HG03159 (cell line): Measurements from ENCODE around the gene LYRM4.
A peak's percentile ranks its signal among the peaks of the same experiment; 100 is the strongest.

ENCODE experiments used
- ATAC-seq: cut with Tn5 transposase; IDR thresholded peaks from one replicate; pipeline ENCODE4 v1.9.1; 2021; ENCODE audit warnings: mild to moderate bottlenecking, moderate library complexity; ENCODE audit not compliant: unreplicated experiment

The LYRM4 gene

GRCh38 chr6:5206920-5207561 lies 53.7 kb downstream of the LYRM4 start:
- ATAC-seq, result no peak

DNA sequence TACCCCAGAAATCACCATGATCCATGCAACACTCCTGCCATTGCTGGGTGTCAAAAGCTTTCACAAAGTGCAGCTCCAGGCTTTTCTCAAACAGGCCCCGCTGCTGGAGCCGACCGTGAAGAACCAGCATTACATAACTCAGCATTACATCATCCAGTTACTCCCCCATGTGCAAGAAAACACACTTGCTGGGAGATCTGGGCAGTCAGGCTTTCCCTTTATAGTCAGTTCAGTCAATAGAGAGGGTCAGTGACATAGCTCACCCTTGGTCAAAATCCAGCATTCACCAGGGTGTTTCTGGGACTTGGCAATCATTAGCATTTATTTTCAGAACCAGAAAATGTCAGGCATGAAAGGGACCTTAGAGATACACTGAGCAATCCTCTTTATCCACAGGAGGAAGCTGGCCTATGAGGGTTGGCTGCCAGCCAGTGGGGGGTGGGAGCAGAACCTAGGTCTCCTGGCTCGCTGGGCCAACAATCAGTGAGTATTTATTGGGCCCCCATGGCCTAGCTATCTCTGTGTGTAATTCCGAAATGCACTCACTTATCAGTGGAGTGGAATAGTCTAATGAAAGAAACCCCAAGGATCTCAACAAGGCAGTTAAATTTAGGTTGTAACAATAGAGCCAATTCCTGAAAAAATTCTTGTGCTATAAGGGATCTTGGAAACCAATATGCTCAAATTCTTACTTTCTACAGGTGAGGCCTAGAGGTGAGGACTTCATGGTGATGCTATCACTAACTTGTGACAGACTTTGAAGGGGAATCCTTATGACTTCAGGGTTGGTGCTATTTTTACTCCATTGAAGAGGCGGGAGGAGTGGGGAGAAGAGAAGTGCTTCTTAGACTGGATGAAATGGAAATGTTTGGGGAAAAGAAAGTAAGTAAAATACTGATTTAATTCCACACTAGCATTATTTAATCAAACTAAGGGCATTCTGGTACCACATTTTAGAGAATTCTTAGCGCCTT lies 54.6 kb downstream of the LYRM4 start:
- no peak for ATAC-seq

- ATAC-seq, result no peak
Observed at GRCh38 chr6:5205035-5205507, 55.7 kb downstream of the LYRM4 start.

DNA sequence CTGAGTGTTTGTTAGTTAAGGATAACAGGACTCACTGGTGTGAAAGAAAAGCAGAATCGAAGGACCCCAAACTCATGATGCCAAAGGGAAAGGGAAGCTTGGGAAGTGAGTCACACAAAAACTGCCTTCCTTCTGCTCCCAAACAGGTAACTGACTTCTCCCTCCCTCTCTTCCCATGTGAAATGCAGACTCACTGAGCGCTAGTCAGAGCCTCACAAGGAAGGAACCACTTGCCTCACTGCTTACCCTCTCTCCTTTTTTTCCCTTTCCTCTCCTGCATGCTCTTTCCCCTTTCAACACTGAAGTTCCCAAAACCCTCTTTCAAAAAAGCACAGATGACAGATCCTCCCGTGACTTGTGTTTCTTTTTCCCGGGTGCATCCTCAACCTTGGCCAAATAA lies 56.4 kb downstream of the LYRM4 start:
- no peak for ATAC-seq

DNA sequence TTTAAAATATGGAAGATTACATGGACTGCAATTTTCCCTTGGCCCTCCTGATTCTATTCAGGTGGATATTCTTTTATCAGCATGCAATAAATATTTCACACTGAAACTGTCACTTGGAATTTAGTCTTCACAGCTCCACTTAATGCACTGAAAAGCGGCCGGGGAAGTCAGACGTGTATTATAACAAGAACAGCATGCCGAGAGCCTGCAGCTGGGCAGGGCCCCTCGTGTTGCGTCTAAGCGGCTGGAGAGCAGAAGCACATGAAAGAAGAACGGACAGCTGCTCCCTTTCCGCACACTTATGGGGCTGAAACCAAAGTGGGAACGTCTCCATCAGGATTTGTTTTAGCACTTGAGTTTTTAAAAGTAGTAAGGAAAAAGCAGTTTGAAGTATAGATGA lies 57.2 kb downstream of the LYRM4 start:
- ATAC-seq, result no peak

- no peak for ATAC-seq
Observed at GRCh38 chr6:5202941-5203340, 57.8 kb downstream of the LYRM4 start.

DNA sequence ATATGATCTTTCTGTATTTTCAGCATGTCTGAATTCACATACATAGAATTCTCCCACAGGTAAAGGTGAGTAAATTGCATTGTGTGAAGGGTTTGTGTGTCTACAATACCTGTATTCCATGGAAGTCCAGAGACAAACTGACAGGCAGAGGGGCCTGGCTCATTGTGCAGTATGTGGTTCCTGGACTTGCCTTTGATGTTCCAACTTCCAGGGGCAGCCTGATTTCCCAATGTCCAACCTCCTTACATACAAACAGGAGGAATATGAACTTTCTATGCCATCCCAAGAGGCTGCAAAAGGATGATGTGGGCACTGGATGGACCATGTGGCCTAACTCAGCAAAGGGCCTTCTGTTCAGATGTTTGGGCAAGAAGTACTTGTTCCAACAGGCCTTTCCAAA lies 58.5 kb downstream of the LYRM4 start:
- no peak for ATAC-seq

DNA sequence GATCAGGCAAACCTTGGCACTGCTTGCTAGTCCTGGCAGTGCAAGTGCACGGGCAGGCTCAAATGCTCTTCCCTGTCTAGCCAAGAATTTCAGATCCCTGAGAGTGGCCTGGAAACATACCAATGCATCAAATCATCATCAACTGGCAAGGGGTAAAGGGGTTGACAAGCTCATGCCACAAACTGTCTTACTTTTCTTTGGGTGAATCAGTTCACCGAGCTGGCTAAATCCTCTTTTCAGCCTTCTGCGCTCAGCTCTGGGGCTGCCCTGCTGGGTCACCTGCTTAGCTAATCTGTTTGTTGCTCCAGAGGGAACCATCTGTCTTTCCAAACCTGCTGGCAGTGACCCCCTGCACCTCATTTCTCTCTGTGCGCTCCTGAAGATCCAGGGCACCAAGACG lies 59.5 kb downstream of the LYRM4 start:
- ATAC-seq, result no peak

DNA sequence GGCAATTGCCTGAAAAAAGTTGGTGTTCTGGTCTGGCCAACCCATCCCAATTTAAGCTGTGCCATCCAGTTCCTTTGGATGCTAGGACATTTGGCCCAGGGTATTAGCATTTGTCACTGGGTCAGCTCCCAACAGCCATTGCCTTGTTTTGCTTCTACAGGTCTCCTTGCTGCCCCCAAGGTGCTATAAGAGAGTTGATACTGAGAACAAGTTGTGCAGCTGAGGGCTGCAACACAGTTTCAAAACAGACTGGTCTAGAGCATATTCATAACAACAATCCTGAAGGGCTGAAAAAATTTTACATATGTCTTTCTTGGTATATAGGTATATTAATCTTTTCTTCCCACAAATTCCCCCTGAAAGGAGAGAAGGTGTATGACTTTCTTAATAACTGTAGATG lies 61.0 kb downstream of the LYRM4 start:
- no peak for ATAC-seq

GRCh38 chr6:5199283-5199682 lies 61.5 kb downstream of the LYRM4 start:
- no peak for ATAC-seq

DNA sequence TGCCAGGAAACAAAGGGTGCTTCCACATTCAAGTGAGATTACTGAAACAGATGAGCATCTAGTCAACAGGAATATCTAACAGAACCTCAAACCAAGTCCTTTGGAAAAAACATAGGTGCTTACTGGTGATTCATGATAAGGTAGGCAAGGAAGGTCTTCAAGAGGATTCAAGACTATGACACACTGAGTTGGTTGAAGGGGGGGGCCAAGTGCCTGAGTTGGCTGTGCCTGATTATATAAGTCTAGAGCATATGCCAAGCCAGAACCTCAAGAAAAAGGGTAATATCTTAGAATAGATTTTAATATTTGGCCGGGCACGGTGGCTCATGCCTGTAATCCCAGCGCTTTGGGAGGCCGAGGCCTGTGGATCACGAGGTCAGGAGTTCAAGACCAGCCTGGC lies 63.7 kb downstream of the LYRM4 start:
- ATAC-seq, result no peak

DNA sequence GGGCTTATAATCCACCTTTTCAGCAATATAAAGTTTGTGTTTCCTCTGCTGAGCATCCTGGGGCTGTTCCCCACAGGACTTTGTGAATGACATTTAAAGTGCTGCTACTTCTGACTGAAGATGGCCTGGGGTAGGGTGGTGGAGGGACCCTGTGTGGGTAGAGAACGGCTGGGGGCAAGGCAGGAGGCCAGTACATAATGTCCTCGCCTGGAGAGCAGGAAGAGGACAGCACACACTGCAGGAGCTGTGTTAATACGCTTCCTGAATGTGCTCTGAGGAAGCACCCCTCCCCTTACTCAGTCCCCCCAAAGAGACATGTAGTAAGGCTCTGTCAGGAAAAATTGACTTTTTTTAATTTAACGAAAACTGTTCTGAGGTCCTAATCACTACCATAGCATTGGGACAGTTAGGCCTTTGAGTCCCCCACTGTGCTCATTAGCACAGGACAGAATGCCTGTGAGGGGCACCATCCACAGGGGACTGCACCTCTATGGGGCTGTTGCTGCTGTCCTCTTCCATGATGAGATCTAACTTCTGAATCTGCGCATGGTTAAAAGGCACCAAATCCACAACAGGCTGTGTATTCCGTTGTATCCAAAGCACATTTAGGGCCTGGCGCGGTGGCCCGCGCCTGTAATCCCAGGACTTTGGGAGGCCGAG lies 68.5 kb downstream of the LYRM4 start:
- no peak for ATAC-seq

GRCh38 chr6:5191722-5192121 lies 69.0 kb downstream of the LYRM4 start:
- no peak for ATAC-seq

GRCh38 chr6:5191222-5191621 lies 69.5 kb downstream of the LYRM4 start:
- ATAC-seq, result peak; percentile 79

DNA sequence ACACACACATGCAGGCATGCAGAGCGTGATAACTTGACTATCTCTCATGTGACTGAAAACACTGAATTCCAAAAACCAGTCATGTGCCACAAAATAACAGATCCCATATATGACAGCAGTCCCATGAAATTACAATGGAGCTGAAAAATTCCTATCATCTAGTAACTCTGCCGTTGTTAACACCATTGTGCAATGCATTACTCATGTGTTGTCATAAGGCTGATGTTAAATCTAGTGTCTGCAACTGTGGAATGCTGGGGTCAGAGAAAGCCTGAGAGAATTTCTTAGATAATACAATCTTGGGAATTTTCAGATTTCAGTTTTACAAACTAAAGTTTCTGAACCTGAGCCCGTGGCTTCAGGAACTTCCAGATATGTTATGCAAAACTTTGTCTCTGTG lies 70.2 kb downstream of the LYRM4 start:
- ATAC-seq, result no peak

DNA sequence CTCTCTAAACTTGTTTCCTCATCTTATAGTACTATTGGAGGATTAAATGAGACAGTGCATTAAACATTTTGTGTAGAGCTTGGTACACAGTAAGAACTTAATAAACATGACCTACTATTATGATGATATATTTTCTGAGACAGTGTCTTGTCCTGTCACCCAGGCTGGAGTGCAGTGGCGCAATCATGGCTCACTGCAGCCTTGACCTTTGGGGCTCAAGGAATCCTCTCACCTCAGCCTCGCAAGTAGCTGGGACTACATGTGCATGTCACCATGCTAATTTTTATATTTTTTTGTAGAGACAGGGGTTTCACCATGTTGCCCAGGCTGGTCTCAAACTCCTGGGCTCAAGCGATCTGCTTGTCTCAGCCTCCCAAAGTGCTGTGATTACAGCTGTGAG lies 72.1 kb downstream of the LYRM4 start:
- no peak for ATAC-seq

- no peak for ATAC-seq
Observed at GRCh38 chr6:5184878-5185277, 75.9 kb downstream of the LYRM4 start.

GRCh38 chr6:5184218-5184617 lies 76.5 kb downstream of the LYRM4 start:
- no peak for ATAC-seq

GRCh38 chr6:5181510-5182317 lies 79.0 kb downstream of the LYRM4 start:
- ATAC-seq, result no peak

- no peak for ATAC-seq
Observed at GRCh38 chr6:5180636-5181035, 80.1 kb downstream of the LYRM4 start.

GRCh38 chr6:5179917-5180316 lies 80.8 kb downstream of the LYRM4 start:
- no peak for ATAC-seq
